Panc1 (cell line): ENCODE measurements around the gene ABCB4.

Source experiments
- REST ChIP-seq, 2 experiments: IDR thresholded peaks; 2 replicates each; pipeline ENCODE4 v1.6.1; 2011 to 2012; ENCODE audit warnings: low read depth in 2 of 2, control low read depth in 1 of 2, low read length in 1 of 2, mild to moderate bottlenecking in 1 of 2, moderate library complexity in 1 of 2; ENCODE audit not compliant: insufficient read depth in 1 of 2
- TF ChIP-seq, protein P1 (sequence below): fragments of 450-650 bp; IDR thresholded peaks from 2 replicates; pipeline ENCODE4 v1.5.1; 2017; ENCODE audit warnings: mild to moderate bottlenecking

DNA sequence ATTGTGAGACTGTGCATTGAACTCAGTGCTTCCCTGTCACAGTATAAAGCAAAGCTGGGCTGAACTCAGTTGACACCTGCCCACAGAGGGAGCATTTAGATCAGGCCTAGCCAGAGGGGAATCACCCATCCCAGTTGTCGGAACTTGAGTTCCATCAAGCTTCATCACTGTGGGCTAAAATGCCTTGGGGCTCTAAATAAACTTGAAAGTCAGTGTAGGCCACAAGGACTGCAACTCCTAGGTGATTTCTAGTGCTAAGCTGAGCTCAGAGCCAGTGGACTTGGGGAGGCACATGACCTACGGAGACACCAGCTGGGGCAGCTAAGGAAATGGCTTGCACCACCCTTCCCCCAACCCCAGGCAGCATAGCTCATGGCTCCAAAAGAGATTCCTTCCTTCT, 7.7 kb upstream of the ABCB4 start:
- TF ChIP-seq, protein P1, sequence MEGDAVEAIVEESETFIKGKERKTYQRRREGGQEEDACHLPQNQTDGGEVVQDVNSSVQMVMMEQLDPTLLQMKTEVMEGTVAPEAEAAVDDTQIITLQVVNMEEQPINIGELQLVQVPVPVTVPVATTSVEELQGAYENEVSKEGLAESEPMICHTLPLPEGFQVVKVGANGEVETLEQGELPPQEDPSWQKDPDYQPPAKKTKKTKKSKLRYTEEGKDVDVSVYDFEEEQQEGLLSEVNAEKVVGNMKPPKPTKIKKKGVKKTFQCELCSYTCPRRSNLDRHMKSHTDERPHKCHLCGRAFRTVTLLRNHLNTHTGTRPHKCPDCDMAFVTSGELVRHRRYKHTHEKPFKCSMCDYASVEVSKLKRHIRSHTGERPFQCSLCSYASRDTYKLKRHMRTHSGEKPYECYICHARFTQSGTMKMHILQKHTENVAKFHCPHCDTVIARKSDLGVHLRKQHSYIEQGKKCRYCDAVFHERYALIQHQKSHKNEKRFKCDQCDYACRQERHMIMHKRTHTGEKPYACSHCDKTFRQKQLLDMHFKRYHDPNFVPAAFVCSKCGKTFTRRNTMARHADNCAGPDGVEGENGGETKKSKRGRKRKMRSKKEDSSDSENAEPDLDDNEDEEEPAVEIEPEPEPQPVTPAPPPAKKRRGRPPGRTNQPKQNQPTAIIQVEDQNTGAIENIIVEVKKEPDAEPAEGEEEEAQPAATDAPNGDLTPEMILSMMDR = no peak
- TF ChIP-seq REST (IDR thresholded peaks at IDR 0.05; ENCODE audit: insufficient read depth in 1 of 2, low read depth in 2 of 2, low read length in 1 of 2) = no peak
